Measurements from ENCODE around the gene EHF. TPM values are rescaled to one million over a fixed set of nuclear protein-coding genes. Genes with fewer than 3 reads are reported as not detected.

The EHF gene
- total RNA-seq, 1 donor from 2014 or later = not detected

GRCh38 chr11:34643311-34643710 is 22.4 kb downstream of the EHF start:
- no peaks in the 10 kb centered on the region for H3K27me3 Mint-ChIP-seq (ENCODE audit: unreplicated experiment)
- no peak for TF ChIP-seq CTCF (IDR thresholded peaks at IDR 0.05)
- H3K4me3 Mint-ChIP-seq (ENCODE audit: unreplicated experiment) = no peak overlapping the region
- H3K9me3 Mint-ChIP-seq (ENCODE audit: unreplicated experiment) = no peaks in the 10 kb centered on the region
- peak overlapping the region; percentile 38 for H3K27ac Mint-ChIP-seq (ENCODE audit: unreplicated experiment)
- DNase-seq (ENCODE audit: extremely low spot score, unreplicated experiment) = no peak
- peaks cover 64% of the 10 kb centered on the region for H3K4me1 Mint-ChIP-seq (ENCODE audit: unreplicated experiment)
- H3K36me3 Mint-ChIP-seq (ENCODE audit: unreplicated experiment) = no peaks in the 10 kb centered on the region

GRCh38 chr11:34643846-34644245 is 23.0 kb downstream of the EHF start:
- H3K4me1 Mint-ChIP-seq (ENCODE audit: unreplicated experiment) = peaks cover 61% of the 10 kb centered on the region
- TF ChIP-seq CTCF (IDR thresholded peaks at IDR 0.05) = no peak
- H3K4me3 Mint-ChIP-seq (ENCODE audit: unreplicated experiment) = no peak overlapping the region
- H3K9me3 Mint-ChIP-seq (ENCODE audit: unreplicated experiment) = no peaks in the 10 kb centered on the region
- H3K27ac Mint-ChIP-seq (ENCODE audit: unreplicated experiment) = peak overlapping the region; percentile 90
- no peaks in the 10 kb centered on the region for H3K36me3 Mint-ChIP-seq (ENCODE audit: unreplicated experiment)
- H3K27me3 Mint-ChIP-seq (ENCODE audit: unreplicated experiment) = no peaks in the 10 kb centered on the region
- DNase-seq (ENCODE audit: extremely low spot score, unreplicated experiment) = no peak

GRCh38 chr11:34644669-34645406 is 23.9 kb downstream of the EHF start:
- H3K4me3 Mint-ChIP-seq (ENCODE audit: unreplicated experiment) = peak overlapping the region; percentile 1
- peak overlapping the region; percentile 90 for H3K27ac Mint-ChIP-seq (ENCODE audit: unreplicated experiment)
- H3K9me3 Mint-ChIP-seq (ENCODE audit: unreplicated experiment) = no peaks in the 10 kb centered on the region
- TF ChIP-seq CTCF (IDR thresholded peaks at IDR 0.05) = no peak
- DNase-seq (ENCODE audit: extremely low spot score, unreplicated experiment) = no peak
- peaks cover 56% of the 10 kb centered on the region for H3K4me1 Mint-ChIP-seq (ENCODE audit: unreplicated experiment)
- no peaks in the 10 kb centered on the region for H3K36me3 Mint-ChIP-seq (ENCODE audit: unreplicated experiment)
- no peaks in the 10 kb centered on the region for H3K27me3 Mint-ChIP-seq (ENCODE audit: unreplicated experiment)

GRCh38 chr11:34646431-34646830 is 25.5 kb downstream of the EHF start:
- TF ChIP-seq CTCF (IDR thresholded peaks at IDR 0.05) = no peak
- DNase-seq (ENCODE audit: extremely low spot score, unreplicated experiment) = no peak
- Mint-ChIP-seq H3K27ac (ENCODE audit: unreplicated experiment) (peak overlapping the region; percentile 31), H3K4me3 (ENCODE audit: unreplicated experiment) (no peak overlapping the region), H3K27me3 (ENCODE audit: unreplicated experiment) (no peaks in the 10 kb centered on the region), H3K9me3 (ENCODE audit: unreplicated experiment) (no peaks in the 10 kb centered on the region), H3K36me3 (ENCODE audit: unreplicated experiment) (no peaks in the 10 kb centered on the region), H3K4me1 (ENCODE audit: unreplicated experiment) (peaks cover 40% of the 10 kb centered on the region)

GRCh38 chr11:34647131-34647530 is 26.2 kb downstream of the EHF start:
- DNase-seq (ENCODE audit: extremely low spot score, unreplicated experiment) = no peak
- Mint-ChIP-seq H3K27ac (ENCODE audit: unreplicated experiment) (peak overlapping the region; percentile 11), H3K36me3 (ENCODE audit: unreplicated experiment) (no peaks in the 10 kb centered on the region), H3K4me1 (ENCODE audit: unreplicated experiment) (peaks cover 35% of the 10 kb centered on the region), H3K27me3 (ENCODE audit: unreplicated experiment) (no peaks in the 10 kb centered on the region), H3K4me3 (ENCODE audit: unreplicated experiment) (no peak overlapping the region), H3K9me3 (ENCODE audit: unreplicated experiment) (no peaks in the 10 kb centered on the region)
- no peak for TF ChIP-seq CTCF (IDR thresholded peaks at IDR 0.05)
